WTC11 (cell line): ENCODE results near the gene TMF1.

Experiments
- TF ChIP-seq, protein P1 (sequence below): fragments of 200-600 bp; IDR thresholded peaks from 2 replicates; pipeline ENCODE4 v1.8.0; 2022; ENCODE audit warnings: antibody characterized with exemption
- TF ChIP-seq, protein P2 (sequence below): sonication (generic); formaldehyde crosslinking; IDR thresholded peaks from 2 replicates; pipeline ENCODE4 v1.8.1; 2022; ENCODE audit warnings: low read depth, missing genetic modification reagents, borderline replicate concordance

DNA sequence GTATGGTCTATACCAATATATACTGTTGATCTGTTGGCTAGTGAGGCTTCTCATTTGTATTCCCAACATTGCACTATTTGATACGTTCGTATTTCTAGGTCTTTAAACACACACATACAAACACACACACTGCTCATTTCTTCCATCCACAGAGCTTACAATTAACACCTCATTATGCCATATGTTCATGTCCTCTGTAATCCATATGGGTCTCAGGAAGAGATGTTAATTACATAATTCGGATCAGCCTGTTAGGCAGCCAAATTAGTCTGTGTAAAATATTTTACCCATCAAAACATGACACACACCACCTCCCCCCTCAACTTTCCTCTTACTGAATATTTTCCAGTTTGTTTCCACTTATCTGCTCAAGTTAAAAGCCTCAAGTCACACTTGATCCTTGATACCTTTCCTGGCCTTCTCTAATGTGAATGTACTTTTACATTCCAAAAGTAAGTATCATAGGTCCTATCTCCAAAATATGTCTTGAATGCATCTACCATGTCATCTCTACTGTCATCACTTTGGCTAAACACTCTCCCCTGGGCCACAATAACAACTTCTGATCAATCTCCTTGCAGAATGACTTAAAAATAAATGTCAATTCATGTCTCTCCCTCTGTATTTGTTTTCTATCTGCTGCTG lies 66.9 kb downstream of the TMF1 start:
- TF ChIP-seq, protein P1, sequence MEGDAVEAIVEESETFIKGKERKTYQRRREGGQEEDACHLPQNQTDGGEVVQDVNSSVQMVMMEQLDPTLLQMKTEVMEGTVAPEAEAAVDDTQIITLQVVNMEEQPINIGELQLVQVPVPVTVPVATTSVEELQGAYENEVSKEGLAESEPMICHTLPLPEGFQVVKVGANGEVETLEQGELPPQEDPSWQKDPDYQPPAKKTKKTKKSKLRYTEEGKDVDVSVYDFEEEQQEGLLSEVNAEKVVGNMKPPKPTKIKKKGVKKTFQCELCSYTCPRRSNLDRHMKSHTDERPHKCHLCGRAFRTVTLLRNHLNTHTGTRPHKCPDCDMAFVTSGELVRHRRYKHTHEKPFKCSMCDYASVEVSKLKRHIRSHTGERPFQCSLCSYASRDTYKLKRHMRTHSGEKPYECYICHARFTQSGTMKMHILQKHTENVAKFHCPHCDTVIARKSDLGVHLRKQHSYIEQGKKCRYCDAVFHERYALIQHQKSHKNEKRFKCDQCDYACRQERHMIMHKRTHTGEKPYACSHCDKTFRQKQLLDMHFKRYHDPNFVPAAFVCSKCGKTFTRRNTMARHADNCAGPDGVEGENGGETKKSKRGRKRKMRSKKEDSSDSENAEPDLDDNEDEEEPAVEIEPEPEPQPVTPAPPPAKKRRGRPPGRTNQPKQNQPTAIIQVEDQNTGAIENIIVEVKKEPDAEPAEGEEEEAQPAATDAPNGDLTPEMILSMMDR = no peak
- TF ChIP-seq, protein P2, sequence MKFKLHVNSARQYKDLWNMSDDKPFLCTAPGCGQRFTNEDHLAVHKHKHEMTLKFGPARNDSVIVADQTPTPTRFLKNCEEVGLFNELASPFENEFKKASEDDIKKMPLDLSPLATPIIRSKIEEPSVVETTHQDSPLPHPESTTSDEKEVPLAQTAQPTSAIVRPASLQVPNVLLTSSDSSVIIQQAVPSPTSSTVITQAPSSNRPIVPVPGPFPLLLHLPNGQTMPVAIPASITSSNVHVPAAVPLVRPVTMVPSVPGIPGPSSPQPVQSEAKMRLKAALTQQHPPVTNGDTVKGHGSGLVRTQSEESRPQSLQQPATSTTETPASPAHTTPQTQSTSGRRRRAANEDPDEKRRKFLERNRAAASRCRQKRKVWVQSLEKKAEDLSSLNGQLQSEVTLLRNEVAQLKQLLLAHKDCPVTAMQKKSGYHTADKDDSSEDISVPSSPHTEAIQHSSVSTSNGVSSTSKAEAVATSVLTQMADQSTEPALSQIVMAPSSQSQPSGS (CRISPR knock-in tag) = no peak
